Neuronal stem cell (in vitro differentiated cells): ENCODE results near the gene PARVA.
A peak's percentile ranks its signal among the peaks of the same experiment; 100 is the strongest.

Experiments
- DNase-seq: peaks from one replicate; pipeline ENCODE4 v3.0.0-alpha.2; 2013; ENCODE audit warnings: low spot score
- H2AFZ ChIP-seq: one replicate; pipeline ENCODE4 v1.6.1; 2013; ENCODE audit warnings: mild to moderate bottlenecking, low read length, inconsistent platforms
- H2AK5ac ChIP-seq: 2 replicates; pipeline ENCODE4 v1.6.1; 2013; ENCODE audit warnings: low read depth, mild to moderate bottlenecking, inconsistent platforms, low read length, moderate library complexity, mixed read lengths
- H2BK120ac ChIP-seq: 2 replicates; pipeline ENCODE4 v1.6.1; 2013; ENCODE audit warnings: low read depth, mild to moderate bottlenecking, inconsistent platforms, low read length, moderate library complexity, mixed read lengths
- H2BK12ac ChIP-seq: one replicate; pipeline ENCODE4 v1.6.1; 2013; ENCODE audit warnings: low read length, inconsistent platforms
- H2BK15ac ChIP-seq: 2 replicates; pipeline ENCODE4 v1.6.1; 2013; ENCODE audit warnings: mild to moderate bottlenecking, low read length, inconsistent platforms, mixed read lengths
- H2BK5ac ChIP-seq: one replicate; pipeline ENCODE4 v1.6.1; 2013; ENCODE audit warnings: inconsistent platforms, mild to moderate bottlenecking, low read length, moderate library complexity
- H3K14ac ChIP-seq: one replicate; pipeline ENCODE4 v1.6.1; 2013; ENCODE audit warnings: low read length, inconsistent platforms
- H3K18ac ChIP-seq: 2 replicates; pipeline ENCODE4 v1.6.1; 2013; ENCODE audit warnings: low read length, inconsistent platforms
- H3K23ac ChIP-seq: 2 replicates; pipeline ENCODE4 v1.6.1; 2013; ENCODE audit warnings: low read depth, mild to moderate bottlenecking, mixed read lengths, low read length, inconsistent platforms; ENCODE audit not compliant: poor library complexity
- H3K27ac ChIP-seq: replicated peaks from 3 replicates; pipeline ENCODE4 v1.5.1; 2013; ENCODE audit warnings: low read length, inconsistent platforms
- H3K27me3 ChIP-seq, 3 experiments: 2 replicates each; pipeline ENCODE4 v1.6.1; 2013; ENCODE audit warnings: low read length in 3 of 3, mild to moderate bottlenecking in 2 of 3, inconsistent platforms in 1 of 3, low read depth in 1 of 3, mixed read lengths in 1 of 3, moderate library complexity in 1 of 3; ENCODE audit not compliant: control insufficient read depth in 3 of 3, insufficient read depth in 3 of 3
- H3K36me3 ChIP-seq, 2 donors: replicated peaks in 1 of 2; 2 replicates each; pipeline ENCODE4 v1.6.1; 2013; ENCODE audit warnings: low read length in 2 of 2; ENCODE audit not compliant: control insufficient read depth in 2 of 2, insufficient read depth in 2 of 2
- H3K4ac ChIP-seq: 2 replicates; pipeline ENCODE4 v1.6.1; 2013; ENCODE audit warnings: inconsistent platforms, mild to moderate bottlenecking, low read length, moderate library complexity
- H3K4me1 ChIP-seq, 2 donors: 1 replicate in 1 of 2; 2 replicates in 1 of 2; pipeline ENCODE4 v1.6.1; 2013; ENCODE audit warnings: low read length in 2 of 2, low read depth in 1 of 2; ENCODE audit not compliant: control insufficient read depth in 2 of 2, insufficient read depth in 1 of 2
- H3K4me2 ChIP-seq: one replicate; pipeline ENCODE4 v1.6.1; 2013; ENCODE audit warnings: mild to moderate bottlenecking, low read length, inconsistent platforms; ENCODE audit not compliant: insufficient read depth, poor library complexity, severe bottlenecking
- H3K4me3 ChIP-seq, 2 donors: 2 replicates each; pipeline ENCODE4 v1.5.1; 2013; ENCODE audit warnings: low read length in 2 of 2, mild to moderate bottlenecking in 2 of 2, inconsistent platforms in 1 of 2, moderate library complexity in 1 of 2
- H3K79me1 ChIP-seq: one replicate; pipeline ENCODE4 v1.6.1; 2013; ENCODE audit warnings: low read depth, mild to moderate bottlenecking, inconsistent platforms, low read length, moderate library complexity
- H3K9ac ChIP-seq: one replicate; pipeline ENCODE4 v1.6.1; 2013; ENCODE audit warnings: mild to moderate bottlenecking, low read depth, low read length, inconsistent platforms; ENCODE audit not compliant: poor library complexity
- H3K9me3 ChIP-seq, 2 donors: replicated peaks in 1 of 2; 2 replicates each; pipeline versions ENCODE3 to v1.6.1; 2013; ENCODE audit warnings: low read length in 2 of 2, mild to moderate bottlenecking in 2 of 2, inconsistent platforms in 1 of 2, low read depth in 1 of 2, mixed read lengths in 1 of 2, moderate library complexity in 1 of 2; ENCODE audit not compliant: control insufficient read depth in 2 of 2, insufficient read depth in 1 of 2
- H4K8ac ChIP-seq: one replicate; pipeline ENCODE4 v1.6.1; 2013; ENCODE audit warnings: low read depth, mild to moderate bottlenecking, inconsistent platforms, low read length, moderate library complexity
- H4K91ac ChIP-seq: one replicate; pipeline ENCODE4 v1.6.1; 2013; ENCODE audit warnings: low read length, low read depth, mild to moderate bottlenecking, inconsistent platforms; ENCODE audit not compliant: poor library complexity
- WGBS, 2 donors: extraction: QIAGEN DNeasy Blood & Tissue Kit; methylation state at CpG; one replicate each; pipeline ENCODE4 v1.1.7; 2013; ENCODE audit warnings: missing lambda C conversion rate in 2 of 2, mixed read lengths in 1 of 2; ENCODE audit not compliant: insufficient read length in 2 of 2, insufficient replicate concordance in 1 of 2; ENCODE audit errors: extremely low coverage in 2 of 2; 5-methylcytosine and 5-hydroxymethylcytosine counted together

The PARVA gene

GRCh38 chr11:12420706-12421105 is 43.3 kb downstream of the PARVA start:
- H3K14ac ChIP-seq: no peak overlapping the region
- no peak overlapping the region for H2BK5ac ChIP-seq
- no peak overlapping the region for H2BK120ac ChIP-seq
- no peak overlapping the region for H2AFZ ChIP-seq
- no peaks in the 10 kb centered on the region for H3K79me1 ChIP-seq
- no peak overlapping the region for H4K91ac ChIP-seq
- no peaks in the 10 kb centered on the region for H3K36me3 ChIP-seq
- H2BK15ac ChIP-seq: no peak overlapping the region
- H3K23ac ChIP-seq: no peak overlapping the region
- no peaks in the 10 kb centered on the region for H3K27me3 ChIP-seq
- H3K18ac ChIP-seq: no peak overlapping the region
- peaks cover 0 to 3% of the 10 kb centered on the region in 2 donors for H3K4me1 ChIP-seq
- H3K27ac ChIP-seq: no peak overlapping the region
- H3K4me2 ChIP-seq: no peak overlapping the region
- no peak for DNase-seq
- no peak overlapping the region for H3K9ac ChIP-seq
- no peaks in the 10 kb centered on the region for H3K9me3 ChIP-seq
- no peak overlapping the region for H4K8ac ChIP-seq
- no peak overlapping the region for H3K4me3 ChIP-seq
- no peak overlapping the region for H2AK5ac ChIP-seq
- no peak overlapping the region for H3K4ac ChIP-seq
- no CpG with 5 or more reads among the region's 6 CpGs for WGBS, 2 donors
- H2BK12ac ChIP-seq: no peak overlapping the region

- Histone ChIP-seq H3K36me3 (no peaks in the 10 kb centered on the region), H3K23ac (no peak overlapping the region), H3K9ac (no peak overlapping the region), H2BK12ac (no peak overlapping the region), H3K79me1 (no peaks in the 10 kb centered on the region), H3K4me1 (peaks cover 0 to 3% of the 10 kb centered on the region in 2 donors), H2BK15ac (no peak overlapping the region), H3K4me2 (no peak overlapping the region), H3K27ac (no peak overlapping the region), H3K27me3 (no peaks in the 10 kb centered on the region), H4K91ac (no peak overlapping the region), H2AK5ac (no peak overlapping the region), H4K8ac (no peak overlapping the region), H3K9me3 (no peaks in the 10 kb centered on the region), H3K4ac (no peak overlapping the region), H3K18ac (no peak overlapping the region), H2BK5ac (no peak overlapping the region), H2AFZ (no peak overlapping the region), H3K14ac (no peak overlapping the region), H2BK120ac (no peak overlapping the region), H3K4me3 (no peak overlapping the region)
- WGBS, 2 donors: no CpG with 5 or more reads among the region's 1 CpG
- DNase-seq: no peak
Observed at GRCh38 chr11:12421386-12421785, 44.0 kb downstream of the PARVA start.

GRCh38 chr11:12426176-12426575 is 48.8 kb downstream of the PARVA start:
- Histone ChIP-seq H4K91ac (no peak overlapping the region), H3K36me3 (no peaks in the 10 kb centered on the region), H3K4me2 (no peak overlapping the region), H2BK12ac (no peak overlapping the region), H2BK5ac (no peak overlapping the region), H3K4ac (no peak overlapping the region), H3K27ac (no peak overlapping the region), H3K4me1 (peaks cover 0 to 8% of the 10 kb centered on the region in 2 donors), H2AFZ (no peak overlapping the region), H2BK15ac (no peak overlapping the region), H4K8ac (no peak overlapping the region), H3K23ac (no peak overlapping the region), H3K9ac (no peak overlapping the region), H3K9me3 (no peaks in the 10 kb centered on the region), H3K4me3 (peak overlapping the region in 1 of 2 donors; percentile 43), H3K14ac (no peak overlapping the region), H3K27me3 (no peaks in the 10 kb centered on the region), H3K79me1 (no peaks in the 10 kb centered on the region), H2AK5ac (no peak overlapping the region), H2BK120ac (no peak overlapping the region), H3K18ac (no peak overlapping the region)
- DNase-seq: no peak

- H2AK5ac ChIP-seq: no peak overlapping the region
- no peaks in the 10 kb centered on the region for H3K9me3 ChIP-seq
- H3K4me3 ChIP-seq: no peak overlapping the region
- no peak overlapping the region for H3K27ac ChIP-seq
- H3K14ac ChIP-seq: no peak overlapping the region
- no peak overlapping the region for H2BK12ac ChIP-seq
- H2BK120ac ChIP-seq: no peak overlapping the region
- H3K4me1 ChIP-seq: peaks cover 0 to 10% of the 10 kb centered on the region in 2 donors
- no peaks in the 10 kb centered on the region for H3K36me3 ChIP-seq
- no peaks in the 10 kb centered on the region for H3K79me1 ChIP-seq
- no peak overlapping the region for H3K9ac ChIP-seq
- DNase-seq: no peak
- no peak overlapping the region for H3K4ac ChIP-seq
- no peak overlapping the region for H4K91ac ChIP-seq
- no peak overlapping the region for H2BK5ac ChIP-seq
- no peaks in the 10 kb centered on the region for H3K27me3 ChIP-seq
- no peak overlapping the region for H3K18ac ChIP-seq
- H3K4me2 ChIP-seq: no peak overlapping the region
- H3K23ac ChIP-seq: no peak overlapping the region
- no peak overlapping the region for H2BK15ac ChIP-seq
- H4K8ac ChIP-seq: no peak overlapping the region
- H2AFZ ChIP-seq: no peak overlapping the region
- whole genome bisulfite sequencing, 2 donors: no CpG with 5 or more reads among the region's 3 CpGs
Observed at GRCh38 chr11:12429155-12429554, 51.8 kb downstream of the PARVA start.
